NCI-H2081 (cell line): Measurements from ENCODE around the gene BACE2.
A peak's percentile ranks its signal among the peaks of the same experiment; 100 is the strongest.
"Not testable (repeated sequence)": the region's sequence is repeated elsewhere in the genome, so short reads cannot be mapped to it uniquely, and the experiment has no call there.

Experiments used
- DNase-seq, 2 experiments: peaks; one replicate each; lab custom pipeline; 2025; lab: John Stamatoyannopoulos, UW

Gene BACE2

DNA sequence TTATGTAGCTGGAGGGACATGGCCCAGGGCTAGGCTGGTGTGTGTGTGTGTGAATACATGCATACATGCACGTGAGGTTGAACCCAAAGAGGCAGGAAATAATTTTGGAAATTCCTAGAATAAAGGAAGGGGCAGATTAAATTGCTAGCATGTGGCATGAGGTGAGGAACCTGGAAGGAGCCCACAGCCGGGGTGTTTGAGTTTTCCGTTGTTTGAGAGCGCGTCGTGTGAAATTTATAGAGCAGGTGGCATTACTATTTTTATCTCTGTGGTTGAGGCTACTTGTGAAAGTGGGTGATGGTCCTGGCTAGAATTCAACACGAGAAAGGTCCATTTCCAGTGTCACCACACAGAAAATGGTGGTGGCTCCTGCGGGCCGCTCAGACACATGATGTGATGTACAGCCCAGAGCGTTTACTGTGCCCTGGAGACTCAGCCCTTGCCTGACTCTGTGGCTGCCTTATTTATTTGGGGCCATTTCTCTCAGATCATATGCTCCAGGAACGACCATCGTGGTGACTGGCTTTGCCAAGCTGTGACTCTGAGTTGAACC is 48.0 kb downstream of the BACE2 start:
- DNase-seq, result no peak

DNA sequence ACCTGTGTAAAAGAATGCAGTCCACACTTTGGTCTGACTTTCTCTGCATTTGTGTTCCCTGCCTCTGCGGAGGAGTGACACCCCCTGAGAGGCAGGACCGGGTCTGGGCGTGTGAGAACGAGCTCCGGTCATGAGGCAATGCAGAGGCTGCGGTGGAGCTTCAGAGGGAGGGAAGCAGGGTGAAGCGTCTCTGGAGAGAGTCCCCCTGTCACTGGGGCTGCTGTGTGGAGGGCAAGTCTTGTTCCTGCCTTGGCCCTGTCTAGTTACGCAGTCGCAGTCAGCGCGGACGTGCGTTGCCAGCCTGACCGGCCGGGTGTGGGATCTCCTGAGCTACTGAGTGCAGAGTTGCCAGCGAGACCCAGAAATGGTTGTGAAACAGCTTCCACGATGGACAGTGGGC is 48.5 kb downstream of the BACE2 start:
- no peak for DNase-seq

DNA sequence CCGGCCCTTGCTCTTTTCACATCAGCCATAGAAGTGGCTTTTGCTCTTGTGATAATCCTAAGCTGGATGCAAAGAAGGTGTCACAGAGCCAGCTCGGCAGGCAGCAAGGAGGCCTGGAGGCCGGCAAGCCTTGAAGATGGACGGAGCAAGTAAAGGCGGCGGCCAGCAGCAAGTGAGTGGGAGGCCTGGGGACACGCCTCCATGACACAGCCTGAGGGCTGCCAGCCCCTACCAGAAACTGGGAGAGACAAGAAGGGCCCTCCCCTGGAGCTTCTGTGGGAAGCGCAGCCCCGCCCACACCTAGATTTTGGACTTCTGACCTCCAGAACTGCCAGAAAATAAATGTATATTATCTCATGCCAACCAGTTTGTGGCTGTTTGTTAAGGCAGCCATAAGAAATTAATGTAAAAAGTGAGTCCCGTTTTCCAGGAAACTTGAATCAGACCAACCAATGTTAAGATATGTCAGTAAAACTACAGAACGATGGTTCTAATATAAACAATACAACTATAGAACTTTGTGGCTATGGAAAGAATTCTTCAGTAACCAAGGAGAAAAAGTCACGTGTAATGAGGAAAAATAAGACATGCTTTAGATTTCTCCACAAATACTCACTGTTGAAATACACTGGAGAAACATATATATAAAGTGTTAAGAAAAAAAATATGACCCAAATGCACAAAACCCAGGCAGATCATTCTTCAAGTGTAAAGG is 49.9 kb downstream of the BACE2 start:
- no peak for DNase-seq

DNA sequence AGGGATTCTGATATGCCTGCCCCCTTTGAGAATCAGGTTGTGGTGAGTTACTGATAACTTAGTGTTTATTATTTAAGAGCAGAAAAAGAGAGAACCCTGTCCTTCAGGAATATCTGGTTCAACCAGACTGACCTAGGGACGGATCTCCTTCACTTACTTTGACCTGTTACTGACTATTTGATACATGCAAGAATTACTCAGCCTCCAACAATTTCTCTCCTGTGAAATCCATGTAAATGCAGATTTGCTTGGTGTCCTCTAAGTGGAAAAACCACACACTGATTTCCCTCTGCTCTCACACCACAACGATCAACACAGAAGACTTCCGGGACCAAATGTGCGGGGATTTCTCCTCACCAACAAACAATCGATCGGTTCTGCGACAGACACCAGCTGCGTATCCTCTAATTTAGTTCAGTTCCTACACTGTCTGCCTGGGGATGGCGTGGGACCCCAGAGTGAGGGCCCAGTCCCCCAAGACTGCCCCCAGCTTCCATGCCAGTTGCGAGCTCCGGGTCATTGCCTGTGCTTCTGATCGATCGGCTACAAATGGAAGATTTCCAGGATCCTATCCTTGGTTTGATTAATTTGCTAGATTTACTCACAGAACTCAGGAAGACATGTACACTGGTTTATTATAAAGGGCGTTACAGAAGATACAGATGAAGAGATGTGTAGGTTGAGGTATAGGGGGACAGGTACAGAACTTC is 51.7 kb downstream of the BACE2 start:
- no peak for DNase-seq

DNA sequence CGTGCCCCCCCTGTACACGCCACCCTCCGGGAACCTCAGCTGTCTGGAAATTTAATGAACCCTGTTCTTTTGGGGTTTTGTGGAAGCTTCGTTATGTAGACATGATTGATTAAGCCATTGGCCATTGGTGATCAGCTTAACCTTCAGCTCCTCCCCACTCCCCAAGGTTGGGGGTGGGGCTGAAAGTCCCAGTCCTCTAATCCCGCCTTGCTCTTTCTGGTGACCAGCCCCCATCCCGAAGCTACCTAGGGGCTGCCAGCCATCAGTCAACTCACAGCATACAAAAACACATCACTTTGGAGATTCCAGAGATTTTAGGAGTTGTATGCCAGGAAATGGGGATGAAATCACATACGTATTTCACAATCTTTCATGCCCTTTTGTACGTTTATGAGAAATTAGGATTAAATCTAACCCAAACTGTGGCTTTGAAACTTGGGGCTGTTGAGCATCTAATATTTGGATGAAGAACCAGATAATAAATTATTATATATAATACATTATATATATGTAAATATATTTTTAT is 52.3 kb downstream of the BACE2 start:
- DNase-seq, result no peak

DNA sequence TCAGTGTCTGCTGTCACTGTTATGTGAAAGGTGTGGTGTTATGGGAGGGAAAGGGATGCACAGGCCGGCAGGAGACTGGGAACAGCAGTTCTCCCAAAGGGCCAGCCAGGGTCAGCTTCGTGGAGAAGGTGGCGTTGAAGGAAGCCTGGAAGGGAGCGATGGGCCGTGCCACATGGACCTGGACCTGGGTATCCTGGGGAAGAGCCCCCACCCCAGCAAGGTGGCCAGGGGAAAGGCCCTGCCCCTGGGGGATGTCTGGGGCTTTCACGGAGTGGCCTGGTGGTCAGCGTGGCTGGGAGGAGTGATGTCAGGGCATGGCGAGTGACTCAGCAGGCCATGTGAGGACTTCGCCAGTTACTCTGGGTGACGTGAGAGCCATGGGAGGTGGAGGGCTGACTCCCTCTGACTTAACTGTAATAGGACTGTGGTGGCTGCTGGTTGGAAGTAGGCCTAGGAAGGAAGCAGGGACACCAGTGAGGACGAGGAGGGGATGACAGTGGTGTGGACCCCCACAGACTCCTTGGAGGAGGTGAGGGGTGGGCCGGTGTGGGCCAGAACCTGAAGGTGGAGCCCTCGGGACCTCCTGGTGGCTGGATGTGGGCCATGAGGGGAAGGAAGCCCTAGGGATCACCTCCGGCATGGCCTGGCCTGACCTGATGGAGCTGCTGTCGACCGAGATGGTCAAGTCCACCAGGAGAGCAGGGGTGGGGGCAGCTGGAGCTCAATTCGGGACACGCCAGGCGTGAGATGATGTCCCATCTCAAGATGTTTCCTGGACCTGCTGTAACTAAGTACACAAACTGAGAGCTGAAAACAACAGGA is 54.5 kb downstream of the BACE2 start:
- DNase-seq, result no peak

DNA sequence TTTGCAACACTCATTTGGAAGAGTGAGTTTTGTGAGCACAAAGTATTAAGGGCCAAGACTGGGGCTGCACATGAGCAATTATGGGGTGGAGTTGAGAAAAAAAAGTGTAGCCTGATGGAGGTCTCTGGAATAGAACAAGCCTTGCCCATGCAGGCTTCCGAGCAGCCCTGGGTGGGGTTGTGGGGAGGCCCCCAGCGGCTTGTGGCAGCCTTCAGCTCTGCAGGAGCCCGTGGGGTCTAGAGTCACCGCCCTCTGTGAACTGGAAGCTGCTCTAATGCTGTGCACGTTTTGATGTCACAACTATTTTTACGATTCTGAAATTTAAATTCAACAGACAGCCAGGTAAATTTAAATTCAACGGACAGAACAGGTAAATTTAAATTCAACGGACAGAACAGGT is 58.9 kb downstream of the BACE2 start:
- DNase-seq, result no peak

DNA sequence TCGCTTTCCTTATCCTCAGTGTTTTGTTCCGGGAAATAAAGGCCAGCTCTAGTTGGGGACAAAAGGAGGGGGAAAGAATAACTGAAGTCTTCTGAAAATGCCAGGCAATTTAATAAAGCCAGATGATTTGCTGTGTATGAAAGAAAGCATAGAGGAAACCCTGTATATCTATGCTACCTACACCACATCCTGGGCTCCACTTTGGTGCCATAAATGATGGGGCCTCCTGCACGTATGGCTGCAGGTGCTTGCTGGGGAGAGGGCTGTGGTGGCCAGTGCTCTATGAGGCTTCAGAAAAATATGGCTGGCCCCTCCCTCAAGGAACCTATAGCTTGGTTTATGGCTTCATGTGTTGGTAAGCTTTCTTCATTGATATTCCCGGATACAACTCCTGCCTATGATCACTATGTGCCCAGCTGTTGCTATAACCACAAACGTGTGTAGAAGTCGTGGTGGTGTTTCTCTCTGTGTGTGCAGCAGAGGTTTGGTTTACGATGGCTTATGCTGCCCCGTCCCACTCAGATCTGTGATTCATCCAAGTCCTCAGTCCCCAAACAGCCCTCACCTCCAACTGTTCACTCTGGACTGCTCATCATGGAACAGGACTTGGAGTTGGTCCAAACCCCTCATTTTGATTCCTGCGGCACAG is 59.5 kb downstream of the BACE2 start:
- no peak for DNase-seq

DNA sequence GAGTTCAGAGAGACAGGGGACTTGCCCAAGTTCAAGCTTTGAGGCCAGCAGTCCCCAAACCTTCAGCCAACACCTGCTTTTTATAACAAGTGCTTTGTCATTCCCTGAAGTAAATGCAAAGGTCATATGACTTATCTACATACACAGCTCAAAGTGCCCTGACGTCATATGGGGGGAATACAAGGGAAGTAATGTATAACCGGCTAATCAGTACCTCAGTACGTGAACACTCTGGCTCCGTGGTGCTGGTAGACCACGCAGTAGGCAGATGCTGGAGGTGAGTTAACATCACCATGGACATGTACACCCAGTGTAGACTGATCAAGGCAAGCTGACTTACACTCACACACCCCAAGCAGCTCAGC is 60.0 kb downstream of the BACE2 start:
- DNase-seq, result no peak

DNA sequence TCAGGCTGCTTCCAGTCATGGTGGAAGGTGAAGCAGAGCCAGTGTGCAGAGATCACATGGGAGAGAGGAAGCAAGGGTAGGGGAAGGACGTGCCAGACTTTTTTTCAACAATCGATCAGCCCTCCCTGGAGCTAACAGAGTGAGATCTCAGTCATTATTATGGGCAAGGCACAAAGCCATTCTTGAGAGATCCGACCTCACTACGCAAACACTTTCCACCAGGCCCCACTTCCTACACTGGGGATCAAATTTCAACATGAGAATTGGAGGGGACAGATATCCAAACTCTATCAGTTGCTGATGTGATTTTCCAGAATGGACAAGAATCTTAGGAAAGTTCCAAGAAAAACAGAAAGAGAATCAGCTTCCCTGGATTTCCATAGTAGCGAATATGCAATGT is 60.5 kb downstream of the BACE2 start:
- DNase-seq, result no peak

DNA sequence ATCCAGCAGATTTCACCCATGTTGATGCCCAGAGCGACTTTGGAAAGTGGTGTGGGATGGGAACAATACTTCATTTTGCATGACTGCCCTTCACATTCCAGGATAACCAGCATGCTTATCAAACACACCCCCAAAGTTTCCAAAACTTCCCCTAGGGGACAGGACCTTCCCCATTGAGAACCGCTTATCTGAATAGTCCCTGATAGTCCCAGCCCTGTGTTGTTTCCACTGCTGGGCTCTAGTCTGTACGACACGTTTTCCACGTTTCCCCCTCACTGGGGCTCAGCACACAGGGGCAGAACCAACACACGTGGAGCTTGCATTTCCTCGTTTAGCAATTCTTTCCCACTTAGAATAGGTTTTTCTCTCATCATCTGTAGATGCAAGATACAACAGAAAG is 61.0 kb downstream of the BACE2 start:
- no peak for DNase-seq

DNA sequence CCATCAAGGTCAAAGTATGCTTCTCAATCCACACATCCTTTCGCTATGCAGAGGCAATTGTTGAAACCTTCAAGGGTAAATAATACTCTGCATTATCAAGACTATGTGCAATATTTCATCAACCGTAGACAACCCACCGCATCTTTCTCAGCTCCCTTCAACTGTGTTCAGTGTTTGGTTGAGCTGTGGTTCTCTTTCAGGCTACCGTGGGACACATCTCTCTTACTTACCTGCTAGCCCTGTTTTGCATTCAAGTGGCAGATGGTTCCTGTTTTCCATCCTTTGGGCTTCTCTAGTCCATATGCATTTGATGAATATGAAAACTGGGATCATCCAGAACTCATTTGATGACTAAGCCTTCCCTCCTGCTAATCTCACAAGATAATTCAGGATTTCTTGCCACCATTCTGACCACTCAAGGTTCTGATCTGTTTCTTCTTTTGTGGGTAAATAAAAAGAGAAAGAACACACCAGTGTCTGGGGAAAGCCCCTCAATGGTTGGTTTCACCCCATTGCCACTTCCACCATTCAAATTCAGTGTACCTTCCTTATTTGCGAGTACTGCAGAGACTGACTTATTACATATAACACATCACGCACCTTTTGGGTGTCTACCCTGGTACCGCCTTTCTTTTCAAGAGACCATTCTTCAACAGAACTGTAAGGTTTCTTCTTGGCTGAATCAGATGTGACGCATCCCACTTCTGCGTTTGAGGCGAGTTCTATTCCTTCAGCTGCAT is 61.7 kb downstream of the BACE2 start:
- no peak for DNase-seq

DNA sequence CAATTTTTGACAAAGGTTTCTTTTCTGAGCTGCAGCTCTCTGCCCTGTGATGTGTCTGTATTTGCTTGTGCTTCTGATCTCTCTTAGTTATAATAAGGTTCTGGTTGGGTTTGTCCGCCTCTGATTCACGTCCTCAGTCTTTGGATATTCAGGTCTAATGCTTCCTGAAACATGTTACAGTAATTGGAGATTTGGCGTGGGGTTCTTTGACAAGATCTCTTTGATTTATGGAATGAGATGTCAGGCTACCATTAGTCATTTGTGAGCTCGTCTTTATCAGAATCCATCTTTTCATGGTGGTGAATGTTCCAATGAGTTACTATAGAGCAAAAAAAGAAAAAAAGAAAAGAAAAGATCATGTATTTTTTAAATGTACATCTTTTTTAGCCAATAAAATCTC is 62.5 kb downstream of the BACE2 start:
- DNase-seq, result no peak

DNA sequence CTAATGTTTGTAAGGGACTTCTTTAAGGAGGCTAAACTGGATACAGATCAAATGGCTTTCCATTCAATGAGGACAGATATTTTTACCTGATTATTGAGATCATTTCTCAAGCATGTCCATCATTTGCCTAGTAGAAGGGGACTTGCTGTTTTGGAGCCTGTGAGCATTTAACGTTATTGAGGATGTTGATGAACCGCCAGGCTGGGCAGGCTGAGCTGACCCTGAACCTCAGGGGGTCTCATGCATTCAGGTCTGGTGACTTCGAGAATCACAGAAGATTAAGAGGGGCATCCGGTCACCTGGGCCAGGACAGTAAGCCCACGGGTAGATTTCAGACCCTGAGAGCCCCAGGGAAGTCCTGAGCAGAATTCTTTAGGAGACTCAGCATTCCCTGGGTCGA is 63.1 kb downstream of the BACE2 start:
- DNase-seq, result no peak

DNA sequence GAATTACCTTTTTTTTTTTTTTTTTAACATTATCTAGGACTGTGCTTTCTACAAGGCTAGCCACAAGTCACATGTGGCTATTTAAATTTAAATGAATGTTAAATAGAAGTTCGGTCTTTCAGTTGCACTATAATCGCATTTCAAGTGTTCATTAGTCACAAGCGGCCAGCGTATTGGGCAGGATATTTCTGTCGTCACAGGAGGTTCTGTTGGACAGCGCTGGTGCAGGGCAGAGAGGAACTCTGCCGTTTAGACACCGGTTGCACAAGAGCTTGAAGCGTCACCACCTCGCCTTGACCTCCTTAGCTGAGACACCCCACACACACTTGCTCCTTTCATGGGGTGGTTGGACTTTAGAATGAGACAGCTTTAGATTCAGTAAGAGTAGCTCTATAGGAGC is 64.1 kb downstream of the BACE2 start:
- no peak for DNase-seq

DNA sequence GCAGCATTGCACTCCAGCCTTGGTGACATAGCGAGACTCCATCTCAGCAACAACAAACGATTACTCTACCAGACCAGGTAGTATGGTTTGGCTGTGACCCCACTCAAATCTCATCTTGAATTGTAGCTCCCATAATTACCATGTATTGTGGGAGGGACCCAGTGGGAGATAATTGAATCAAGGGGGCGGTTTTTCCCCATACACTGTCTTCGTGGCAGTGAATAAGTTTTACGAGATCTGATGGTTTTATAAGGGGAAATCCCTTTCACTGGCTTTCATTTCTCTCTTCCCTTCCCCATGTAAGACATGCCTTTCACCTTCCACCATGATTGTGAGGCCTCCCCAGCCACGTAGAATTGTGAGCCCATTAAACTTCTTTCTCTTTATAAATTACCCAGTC is 66.0 kb downstream of the BACE2 start:
- DNase-seq, result no peak

DNA sequence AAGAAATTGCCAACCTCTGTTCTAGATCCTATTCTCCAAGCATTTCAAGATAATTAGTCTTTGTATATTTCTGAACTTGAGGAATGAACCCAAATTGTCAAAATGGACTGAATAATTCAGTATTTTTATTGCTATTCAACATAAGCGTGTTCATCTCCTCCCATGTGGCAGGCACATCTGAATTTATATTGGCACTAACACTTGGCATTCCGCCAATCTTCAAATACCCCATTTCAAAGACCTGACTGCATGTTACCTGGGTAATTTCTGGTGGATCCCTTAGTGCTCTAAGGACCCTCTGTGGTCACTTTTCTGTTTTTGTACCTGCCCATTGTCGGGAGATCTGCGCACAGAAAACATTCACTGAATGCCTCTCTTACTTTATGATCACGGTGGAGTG is 66.6 kb downstream of the BACE2 start:
- DNase-seq, result peak; percentile 15 to 45

DNA sequence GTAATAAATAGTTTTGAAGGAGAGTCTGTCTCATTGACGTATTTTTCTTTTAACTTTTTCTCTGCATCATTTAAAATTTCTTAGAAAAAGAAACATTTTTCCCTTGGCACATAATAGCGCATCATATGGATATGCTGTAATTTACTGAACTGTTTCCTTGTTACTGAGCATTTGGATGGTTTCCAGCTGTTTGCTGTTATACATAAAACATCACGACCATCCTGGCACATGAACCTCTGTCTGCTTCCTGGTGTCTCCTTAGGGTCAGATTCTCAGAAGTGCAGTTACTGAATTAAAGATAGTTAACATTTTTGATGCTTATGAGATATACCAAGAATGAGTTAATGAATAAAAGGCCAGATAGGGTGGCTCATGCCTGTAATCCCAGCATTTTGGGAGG is 67.2 kb downstream of the BACE2 start:
- DNase-seq, result peak; percentile 13 to 27

DNA sequence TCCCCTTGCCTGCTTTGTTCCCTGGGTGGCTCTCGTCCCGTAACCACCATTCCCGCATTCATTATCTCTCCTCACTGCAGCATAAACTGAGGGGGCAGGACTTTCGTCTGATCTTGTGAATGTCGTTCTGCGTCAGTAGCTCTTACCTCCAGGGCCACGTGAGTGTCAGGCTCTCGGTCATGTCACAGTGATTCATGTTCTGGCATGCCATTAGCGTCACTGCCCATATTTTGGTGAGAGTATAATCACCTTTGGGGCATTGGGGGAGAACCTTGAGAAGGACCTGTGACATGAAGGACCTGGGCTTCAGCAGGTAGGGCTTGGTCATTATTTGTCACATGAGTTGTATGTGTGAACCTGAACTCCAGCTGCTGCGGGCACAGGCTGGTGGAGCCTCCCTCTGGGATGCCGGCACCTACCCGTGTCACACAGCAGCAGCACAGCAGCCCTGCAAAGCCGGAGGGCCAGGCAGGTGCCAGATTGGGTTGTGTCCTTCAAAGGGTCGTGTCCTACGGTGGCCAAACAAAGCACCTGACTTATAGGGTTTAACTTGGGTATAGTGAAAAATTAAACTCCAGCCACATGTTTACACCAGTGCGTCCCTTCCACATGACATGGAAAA is 68.5 kb downstream of the BACE2 start:
- no peak for DNase-seq

DNA sequence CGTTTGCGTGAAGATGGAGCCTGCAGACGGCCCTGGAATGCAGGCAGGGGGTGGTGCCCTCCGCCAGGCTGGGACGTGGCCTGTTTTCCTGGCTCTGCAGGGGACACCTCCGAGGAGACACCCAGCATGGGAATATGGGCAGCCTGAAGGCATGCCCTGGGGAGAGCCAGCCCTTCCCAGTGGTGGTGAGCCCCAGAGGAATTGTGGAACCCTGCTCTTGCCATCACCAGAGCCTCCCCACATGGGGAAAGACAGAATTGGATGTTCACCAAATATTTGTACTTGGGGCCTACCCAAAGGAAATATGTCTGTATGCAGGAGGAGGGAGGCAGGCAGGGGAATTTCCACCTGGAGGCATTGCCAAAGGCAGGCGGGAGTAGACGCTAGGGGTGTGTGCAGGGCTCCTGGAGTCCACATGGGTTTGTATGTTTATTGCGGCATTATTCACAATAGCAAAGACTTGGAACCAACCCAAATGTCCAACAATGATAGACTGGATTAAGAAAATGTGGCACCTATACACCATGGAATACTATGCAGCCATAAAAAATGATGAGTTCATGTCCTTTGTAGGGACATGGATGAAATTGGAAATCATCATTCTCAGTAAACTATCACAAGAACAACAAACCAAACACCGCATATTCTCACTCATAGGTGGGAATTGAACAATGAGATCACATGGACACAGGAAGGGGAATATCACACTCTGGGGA is 70.3 kb downstream of the BACE2 start:
- DNase-seq, result not testable (repeated sequence)
